ENCODE results near the gene IGDCC3.

Gene IGDCC3

DNA sequence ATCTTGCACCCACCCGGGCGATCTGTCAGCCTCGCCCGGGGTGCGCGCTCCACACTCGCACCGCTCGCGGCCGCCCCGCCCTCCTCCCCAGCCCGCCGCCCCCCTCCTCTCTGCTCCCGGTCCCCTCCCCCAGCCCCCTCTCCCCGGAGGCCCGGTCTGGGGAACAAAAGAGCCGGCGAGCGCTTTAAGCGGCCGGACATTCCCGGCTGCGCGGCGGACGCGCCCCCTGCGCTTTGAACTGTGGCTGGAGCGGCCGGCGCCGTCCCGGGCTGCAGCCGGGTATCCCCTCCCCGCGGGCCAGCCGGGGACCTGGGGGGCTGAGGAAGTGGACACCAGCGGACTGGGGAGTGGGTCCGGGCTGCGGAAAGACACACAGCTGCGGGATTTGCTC is at the start of gene IGDCC3:
Gene IGDCC3, minus strand, starts transcription at position 27 of the 391 bp plus-strand sequence. CDS start 214 bp downstream, outside the sequence.
- DNase-seq (ENCODE audit: low read depth in 2 of 2, low spot score in 1 of 2), result no peak

DNA sequence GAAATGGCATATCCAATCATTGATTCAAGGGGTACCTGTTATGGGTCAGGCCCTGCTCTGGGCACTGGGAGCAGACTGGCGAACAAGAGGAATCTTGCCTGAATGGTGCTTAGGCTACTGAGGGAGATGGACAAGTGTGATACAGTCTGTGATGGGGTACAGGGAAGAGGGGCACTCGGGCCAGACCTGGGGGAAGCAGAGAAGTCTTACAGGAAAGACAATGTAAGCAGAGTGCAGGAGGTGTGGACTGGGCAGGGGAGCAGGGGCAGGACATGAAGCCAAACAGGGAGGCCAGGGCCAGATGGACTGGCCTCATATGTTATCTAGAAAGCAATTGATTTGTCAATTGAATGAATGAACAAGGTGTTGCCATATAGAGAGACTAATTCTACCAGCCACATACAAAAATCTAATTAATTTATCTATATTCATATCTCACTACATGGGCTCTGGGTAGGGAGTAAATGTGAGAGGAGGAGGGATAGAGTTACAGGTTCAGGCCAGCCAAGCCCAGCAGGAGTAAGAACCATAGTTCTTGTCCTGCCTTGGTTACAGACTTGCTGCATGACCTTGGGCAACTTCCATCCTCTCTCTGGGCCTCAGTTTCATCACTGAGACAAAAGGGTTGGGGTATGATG is 48.5 kb upstream of the IGDCC3 start:
- DNase-seq (ENCODE audit: low read depth in 2 of 2, low spot score in 1 of 2), result no peak

DNA sequence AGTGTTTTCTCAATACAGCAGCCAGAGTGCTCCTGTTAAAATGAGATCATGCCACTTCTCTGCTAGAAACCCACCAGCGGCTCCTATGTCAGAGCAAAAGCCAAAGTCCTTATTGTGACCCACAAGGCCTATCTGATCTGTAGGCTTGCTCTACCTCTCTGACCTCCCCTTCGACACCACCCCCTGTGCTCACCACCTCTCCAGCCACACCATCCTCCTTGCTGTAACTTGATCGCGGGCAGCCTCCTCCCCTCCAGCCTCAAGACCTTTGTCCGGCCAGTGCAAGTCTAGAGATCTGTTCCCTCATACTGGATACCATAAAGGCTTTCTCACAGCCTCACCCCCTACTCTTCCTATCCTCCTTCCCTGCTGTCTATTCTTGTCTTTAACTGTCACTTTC is 46.9 kb upstream of the IGDCC3 start:
- DNase-seq (ENCODE audit: low read depth in 2 of 2, low spot score in 1 of 2), result no peak

DNA sequence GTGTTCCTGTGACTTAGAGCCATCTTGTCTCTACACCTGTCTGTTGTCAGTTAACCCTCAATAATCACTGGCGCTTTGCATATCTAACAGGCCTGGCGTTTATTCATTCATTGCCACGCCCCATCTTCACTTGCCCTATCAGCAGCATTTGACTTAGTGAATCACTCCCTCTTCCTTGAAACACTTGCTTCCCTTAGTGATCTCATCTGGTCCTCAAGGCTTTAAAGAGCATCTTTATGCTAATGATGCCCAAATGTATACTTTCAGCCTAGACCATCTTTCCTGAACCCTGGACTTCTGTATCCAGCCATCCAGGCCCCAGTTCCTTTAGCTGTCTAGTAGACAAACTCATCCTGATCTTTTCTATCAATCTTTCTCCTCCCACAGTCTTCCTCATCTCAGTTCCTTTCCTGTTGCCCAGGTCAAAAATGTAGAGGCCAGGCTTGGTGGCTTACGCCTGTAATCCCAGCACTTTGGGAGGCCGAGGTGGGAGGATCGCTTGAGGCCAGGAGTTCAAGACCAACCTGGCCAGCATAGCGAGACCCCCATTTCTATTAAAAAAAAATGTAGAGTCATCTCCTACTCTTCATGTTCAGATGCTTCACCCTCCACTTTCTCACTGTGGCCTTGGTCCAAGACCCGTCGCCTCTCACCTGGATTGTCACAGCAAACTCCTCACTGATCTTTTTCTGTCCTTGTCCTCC is 46.3 kb upstream of the IGDCC3 start:
- DNase-seq (ENCODE audit: low read depth in 2 of 2, low spot score in 1 of 2), result no peak

DNA sequence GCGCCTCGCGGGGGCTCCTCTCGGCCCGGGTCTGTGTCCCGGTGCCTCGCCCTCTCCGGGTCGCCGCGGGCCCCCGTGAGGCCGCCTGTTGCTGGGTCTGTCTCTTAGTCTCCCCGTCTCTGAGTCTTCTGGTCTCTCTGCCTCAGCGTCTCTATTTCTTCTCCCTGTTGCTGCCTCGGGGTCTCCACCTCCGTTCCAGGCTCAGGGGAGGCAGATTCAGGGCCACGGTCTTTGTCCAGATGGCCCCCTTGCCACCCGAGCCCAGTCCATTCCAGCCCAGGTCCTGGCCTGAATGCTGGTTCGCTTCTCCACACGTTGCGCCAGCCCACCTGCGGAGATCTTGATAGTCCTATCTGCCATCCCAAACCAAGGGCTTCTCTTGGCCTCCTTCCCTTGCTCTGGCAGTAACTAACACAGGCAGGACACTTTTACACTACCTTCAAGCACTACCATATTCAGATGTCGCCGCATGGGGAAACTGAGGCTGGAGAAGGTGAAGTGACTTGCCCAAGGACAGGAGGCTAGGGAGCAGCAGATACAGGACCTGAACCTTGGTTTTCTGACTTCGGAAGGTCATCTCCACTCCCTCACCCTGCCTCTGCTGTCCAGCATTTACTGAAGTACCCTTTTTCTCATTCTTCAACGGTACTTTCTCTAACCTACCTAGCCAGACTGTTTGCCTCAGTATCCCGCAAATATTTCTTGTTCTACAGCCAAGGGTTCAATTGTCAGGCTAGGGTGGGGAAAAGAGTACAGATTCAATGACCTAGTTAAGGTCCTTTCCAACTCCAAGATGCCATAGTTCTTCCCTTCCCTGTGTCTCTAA is 45.6 kb upstream of the IGDCC3 start:
- DNase-seq (ENCODE audit: low read depth in 2 of 2, low spot score in 1 of 2), result no peak

DNA sequence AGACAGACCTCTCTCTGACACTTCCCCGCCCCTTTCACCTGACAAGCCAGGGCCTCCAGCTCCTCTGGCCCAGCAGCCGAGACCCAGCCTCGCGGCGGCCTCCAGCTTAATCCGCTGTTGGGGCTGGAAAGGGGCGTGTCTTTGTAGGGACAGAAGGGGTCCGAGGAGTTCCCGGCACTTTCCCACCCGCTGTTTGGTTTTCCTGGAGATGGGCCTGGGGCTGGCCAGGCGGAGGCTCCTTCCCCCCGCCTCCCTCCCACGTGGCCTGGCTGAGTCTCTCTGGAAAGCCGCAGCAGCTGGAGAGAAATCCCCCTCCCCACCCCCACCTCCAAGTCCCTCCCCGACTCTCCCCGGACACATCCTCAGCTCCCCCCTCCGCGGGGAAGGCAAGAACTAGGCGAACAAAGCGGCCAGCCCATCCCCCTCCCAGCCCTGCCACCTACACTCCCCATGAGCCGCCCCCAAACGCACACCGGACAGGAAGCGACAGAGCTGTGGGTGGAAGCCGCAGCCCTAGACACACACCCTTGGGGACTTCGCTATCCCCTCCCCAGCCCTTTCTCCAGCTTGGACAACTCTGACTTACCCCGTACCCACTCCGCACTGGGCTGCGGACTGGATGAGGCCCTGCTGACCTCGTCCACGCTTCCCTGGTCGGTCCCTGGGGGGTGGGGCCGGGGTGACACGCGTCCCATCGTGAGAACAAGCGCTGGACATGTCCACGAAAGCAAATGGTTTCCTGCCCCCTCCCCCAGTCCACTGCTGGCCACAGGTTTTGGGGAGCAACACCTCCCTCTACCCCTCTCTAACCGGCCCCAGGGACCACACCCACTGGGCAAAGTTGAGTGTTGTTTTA is 43.8 kb upstream of the IGDCC3 start:
- no peak for DNase-seq (ENCODE audit: low read depth in 2 of 2, low spot score in 1 of 2)

DNA sequence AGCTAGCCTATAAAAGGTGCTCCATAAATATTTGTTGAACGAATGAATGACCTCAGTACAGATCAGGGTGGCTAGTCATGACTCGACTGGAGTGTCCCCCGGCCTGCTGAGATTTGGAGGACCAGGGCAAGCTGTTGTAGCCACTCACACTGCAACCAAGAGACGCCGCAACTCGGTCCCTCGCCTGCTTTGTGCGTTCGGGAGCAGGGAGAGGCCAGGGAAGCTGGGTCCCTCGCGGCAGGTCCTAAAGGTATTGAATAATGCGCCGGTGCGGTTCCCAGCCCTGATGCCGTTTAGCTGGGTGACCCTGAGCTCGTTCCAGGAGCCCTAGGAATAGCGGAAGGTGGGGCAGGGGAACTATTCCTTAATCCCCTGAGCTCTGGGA is 43.2 kb upstream of the IGDCC3 start:
- DNase-seq (ENCODE audit: low read depth in 2 of 2, low spot score in 1 of 2), result no peak

DNA sequence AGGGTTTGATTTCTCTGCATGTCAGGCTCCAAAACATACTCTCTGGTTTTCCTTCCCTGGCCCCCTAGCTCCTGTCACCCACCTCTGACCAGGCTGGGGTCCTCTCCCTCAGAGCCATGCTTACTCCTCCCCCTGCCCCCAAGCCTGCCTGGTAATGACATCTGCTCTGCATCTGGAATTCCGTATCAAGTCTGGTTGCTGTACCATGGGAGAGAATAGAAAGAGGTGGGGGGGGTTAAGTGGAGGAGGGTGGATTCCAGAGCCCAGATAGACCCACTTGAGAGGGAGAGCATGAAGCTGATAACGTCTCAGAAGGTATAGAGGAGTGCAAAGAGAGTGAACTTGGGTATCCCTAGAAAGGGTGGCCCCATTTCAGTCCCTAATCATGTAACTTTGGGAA is 40.8 kb upstream of the IGDCC3 start:
- no peak for DNase-seq (ENCODE audit: low read depth in 2 of 2, low spot score in 1 of 2)

DNA sequence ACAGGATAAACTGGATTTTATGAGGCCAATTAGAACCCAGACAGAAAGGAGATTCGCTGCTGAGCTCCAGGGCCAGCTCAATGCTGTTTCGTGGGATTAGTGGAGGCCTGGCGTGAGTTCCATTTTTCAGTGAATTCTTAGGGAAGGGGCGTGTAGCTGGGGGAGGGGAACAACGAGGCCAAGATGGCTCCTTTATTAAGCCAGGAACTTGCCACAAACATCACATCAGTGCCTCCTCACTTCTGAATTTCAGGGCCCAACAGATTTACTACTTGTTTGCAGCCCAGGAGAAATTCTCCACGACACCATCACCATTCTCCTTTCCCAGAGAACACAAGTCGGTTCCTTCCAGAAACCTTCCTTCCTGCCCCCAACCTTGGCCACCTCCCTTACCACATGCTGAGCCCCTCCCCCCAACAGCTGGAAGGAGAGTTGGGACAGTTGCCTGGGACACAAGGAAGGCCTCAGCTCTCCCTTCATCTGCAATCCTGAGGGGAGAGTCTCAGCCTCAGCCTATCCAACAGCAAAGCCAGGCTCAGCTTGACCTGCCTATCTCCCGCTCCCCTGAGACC is 39.1 kb upstream of the IGDCC3 start:
- no peak for DNase-seq (ENCODE audit: low read depth in 2 of 2, low spot score in 1 of 2)

DNA sequence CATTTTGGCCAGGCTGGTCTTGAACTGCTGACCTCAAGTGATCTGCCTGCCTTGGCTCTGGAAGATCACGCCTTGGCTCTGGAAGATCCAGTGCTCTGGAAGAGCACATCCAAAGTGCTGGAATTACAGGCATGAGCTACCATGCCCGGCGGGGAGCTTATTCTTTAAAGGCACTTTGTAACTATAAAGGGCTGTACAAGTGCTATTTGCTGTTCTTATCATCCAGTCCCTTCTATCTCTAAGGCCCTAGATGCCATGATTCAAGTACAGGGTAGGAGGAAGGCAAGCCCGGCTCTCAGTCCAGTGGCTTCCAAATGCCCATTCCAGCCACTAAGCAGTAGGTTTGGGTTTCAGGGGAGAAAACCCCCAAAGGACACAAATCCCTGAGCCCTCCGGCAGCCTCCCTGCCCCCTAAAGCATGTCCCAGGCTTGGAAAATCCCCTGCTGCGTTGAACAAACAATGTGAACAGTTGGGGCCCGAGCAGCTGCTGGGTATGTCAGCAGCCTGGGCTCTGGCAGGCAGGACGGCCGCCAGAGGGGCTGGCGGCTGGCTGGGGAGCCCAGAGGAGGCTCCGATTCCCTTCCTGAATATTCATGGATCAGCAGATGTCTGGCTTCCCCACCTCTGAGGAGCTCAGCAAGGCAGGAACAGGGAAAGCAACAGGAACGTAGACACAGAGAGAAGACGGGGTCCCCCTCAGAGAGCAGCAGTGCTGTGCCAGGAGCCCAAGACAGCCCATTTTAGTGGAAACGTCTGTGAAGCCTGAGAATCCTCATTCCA is 37.2 kb upstream of the IGDCC3 start:
- no peak for DNase-seq (ENCODE audit: low read depth in 2 of 2, low spot score in 1 of 2)

DNA sequence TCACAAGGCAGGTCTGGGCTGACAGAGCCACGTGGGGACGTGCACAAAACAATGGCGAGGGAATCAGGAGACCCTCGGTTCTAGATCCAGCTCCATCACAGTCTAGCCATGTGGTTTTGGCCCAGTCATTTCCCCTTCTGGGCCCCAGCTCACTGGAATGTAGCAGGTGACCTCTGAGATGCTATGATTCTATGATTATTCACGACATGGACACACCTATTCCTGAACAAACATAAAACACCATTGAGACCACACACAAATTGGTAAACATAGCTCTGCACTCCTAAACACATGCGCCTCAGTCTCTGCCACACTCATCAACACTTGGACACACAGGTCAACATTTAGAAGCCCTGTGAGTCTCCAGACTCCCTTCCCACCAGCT is 36.0 kb upstream of the IGDCC3 start:
- DNase-seq (ENCODE audit: low read depth in 2 of 2, low spot score in 1 of 2), result no peak

DNA sequence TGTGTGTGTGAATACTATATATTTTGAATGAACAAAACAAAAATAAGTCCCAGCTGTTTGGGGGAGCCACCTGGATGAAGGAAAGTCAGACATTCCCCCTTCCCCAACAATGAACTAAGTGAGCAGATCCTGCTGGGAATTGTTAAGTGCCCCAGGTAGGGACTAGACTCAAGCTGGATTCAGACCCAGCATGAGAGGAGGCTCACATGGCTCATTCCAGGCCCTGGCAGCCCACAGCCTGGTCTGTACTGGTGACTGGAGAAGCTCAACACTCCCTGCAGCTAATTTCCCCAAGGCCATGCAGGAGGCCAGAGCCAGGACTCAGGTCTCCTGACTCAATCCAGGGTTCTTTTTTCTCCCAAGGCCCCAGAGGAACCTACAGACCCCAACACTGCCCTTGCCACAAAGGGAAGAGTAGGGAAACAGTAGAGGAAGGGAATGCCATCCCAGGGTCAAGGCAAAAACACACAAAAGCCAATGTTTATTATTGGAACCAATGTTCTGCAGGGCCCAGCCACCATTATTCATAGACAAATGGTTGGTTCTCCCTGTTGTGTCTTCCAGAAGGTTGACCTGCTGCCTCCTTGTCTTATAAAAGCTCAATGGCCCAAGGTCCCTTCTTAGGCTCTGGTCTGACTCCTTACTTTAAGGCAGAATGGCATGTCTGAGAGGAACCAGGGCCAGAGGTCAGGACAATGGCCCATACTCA is 35.4 kb upstream of the IGDCC3 start:
- DNase-seq (ENCODE audit: low read depth in 2 of 2, low spot score in 1 of 2), result no peak

DNA sequence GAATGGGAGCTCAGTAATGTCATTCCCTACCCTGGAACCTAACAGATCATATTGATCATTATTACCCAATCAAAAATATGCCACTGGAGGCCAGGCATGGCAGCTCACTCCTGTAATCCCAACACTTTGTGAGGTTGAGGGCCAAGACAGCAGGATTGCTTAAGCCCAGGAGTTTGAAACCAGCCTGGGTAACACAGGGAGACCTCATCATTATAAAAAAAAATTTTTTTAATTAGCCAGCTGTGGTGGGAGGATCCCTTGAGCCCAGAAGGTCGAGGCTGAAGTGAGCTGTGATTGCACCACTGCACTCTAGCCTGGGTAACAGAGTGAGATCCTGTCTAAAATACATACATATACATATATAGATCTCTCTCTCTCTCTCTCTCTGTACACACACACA is 34.8 kb upstream of the IGDCC3 start:
- no peak for DNase-seq (ENCODE audit: low read depth in 2 of 2, low spot score in 1 of 2)

DNA sequence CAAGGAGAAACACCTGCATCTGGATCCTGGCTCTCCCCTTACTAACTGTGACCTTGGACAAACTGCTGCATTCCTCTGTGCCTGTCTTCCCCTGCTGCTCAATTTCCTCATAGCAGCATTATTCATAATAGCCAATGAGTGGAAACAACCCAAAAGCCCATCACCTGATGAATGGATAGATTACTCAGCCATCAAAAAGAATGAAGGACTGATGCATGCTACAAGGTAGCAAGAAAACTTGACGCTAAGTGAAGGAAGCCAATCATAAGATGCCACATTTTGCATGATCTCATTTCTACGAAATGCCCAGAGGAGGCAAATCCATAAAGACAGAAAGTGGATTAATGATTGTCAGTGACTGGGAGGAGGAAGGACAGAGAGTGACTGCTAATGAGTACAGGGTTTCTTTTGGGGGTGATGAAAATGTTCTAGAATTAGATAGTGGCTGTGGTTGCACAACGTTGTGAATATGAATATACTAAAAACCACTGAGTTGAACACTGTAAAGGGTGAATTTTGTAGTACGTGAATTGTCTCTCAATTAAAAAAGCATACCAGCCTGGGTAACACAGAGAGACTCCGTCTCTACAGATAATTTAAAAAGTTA is 33.8 kb upstream of the IGDCC3 start:
- no peak for DNase-seq (ENCODE audit: low read depth in 2 of 2, low spot score in 1 of 2)

DNA sequence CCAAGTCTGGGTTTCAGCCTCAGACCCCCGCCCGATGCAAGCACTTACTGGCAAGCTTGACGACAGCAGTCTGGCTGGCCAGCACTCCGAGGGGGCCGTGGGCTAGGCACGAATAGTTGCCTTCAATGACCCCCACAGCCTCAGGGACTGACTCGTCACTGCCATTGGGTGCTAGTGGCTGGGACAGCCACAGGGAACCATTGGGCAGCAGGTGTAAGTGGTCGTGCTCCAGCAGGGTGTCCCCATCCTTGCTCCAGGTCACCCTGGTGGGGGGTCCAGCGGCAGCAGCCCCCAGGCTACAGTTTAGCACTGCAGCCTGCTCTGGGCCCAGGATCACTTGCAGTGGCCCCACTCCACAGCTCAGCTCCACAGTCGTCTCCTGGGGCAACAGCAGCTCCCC is 33.2 kb upstream of the IGDCC3 start:
- no peak for DNase-seq (ENCODE audit: low read depth in 2 of 2, low spot score in 1 of 2)

DNA sequence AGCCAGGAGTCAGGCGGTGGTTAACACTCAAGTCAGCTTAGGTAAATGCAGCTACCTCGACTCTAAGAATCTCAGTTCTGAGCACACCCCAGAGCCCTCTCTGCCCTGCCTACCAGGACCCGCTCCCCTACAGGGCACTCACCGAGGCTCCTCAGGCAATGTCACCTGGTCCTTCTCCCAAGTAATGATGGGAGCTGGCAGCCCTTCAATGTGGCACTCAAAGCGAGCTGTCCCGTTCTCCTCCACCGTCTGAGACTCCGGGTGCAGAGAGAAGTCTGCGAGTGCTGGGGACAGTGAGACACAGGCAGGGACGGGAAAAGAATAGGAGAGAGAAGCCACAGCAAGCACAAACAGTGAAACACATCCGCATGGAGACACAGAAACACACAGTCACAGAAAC is 32.2 kb upstream of the IGDCC3 start:
- DNase-seq (ENCODE audit: low read depth in 2 of 2, low spot score in 1 of 2), result no peak

DNA sequence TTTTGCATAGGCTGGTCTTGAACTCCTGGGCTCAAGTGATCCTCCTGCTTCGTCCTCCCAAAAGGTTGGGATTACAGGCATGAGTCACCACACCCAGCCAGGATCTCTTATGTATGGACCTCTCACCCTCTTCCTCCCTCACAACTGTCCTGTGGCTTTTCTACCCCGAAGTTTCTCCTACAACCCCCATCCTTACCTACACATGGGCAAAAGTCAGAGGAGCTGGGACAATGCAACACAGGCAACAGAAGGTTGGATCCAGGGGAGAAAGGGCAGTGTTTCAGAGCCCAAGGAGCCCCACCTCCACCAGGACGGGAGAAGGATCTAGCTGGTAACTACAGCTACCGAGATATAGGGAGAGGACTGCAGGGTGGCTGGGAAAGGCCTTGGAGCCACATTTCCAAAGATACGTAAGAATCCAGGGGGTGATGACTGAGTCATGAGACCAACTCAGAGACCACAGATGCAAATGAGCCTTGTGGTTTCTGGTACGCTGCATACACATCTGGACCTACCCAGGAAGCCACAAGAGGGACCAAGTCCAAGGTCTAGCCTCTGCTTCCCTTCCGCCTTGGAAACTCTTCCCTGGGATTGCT is 31.3 kb upstream of the IGDCC3 start:
- no peak for DNase-seq (ENCODE audit: low read depth in 2 of 2, low spot score in 1 of 2)

DNA sequence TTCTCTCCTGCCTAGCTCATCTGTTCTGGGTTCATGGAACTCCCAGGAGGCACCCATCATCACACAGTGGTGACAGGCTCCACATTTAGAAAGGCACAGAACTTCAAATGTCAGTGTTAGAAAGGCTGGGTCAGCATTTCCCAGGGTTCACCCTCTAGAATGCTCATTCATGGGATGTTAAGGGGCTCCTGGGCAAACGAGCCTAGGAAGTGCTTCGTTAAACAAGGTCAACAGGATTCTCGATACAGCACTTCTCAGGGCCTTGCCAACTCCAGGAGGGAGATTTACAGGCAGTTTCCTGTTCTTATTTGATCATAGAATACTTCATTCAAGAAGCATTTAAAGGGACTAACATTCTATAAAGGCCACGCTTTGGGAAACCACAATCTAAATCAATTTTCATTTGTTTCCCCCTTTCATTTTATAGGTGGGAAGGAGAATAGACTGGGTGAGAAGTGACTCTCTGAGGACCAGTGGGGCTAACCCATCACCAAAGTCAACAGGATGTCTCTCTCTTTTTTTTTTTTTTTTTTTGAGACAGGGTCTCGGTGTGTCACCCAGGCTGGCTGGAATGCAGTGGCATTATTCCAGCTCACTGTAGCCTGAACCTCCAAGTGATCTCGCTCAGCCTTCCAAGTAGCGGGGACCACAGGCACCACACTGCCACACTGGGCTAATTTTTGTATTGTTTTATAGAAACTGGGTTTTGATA is 30.7 kb upstream of the IGDCC3 start:
- no peak for DNase-seq (ENCODE audit: low read depth in 2 of 2, low spot score in 1 of 2)

All from stimulated activated CD8-positive, alpha-beta memory T cell treated with anti-CD3 and anti-CD28 coated beads, Interleukin-4, amount 100 ng/mL, for 4 hours (primary cell).